Measurements from ENCODE around the gene MYH15. TPM values are rescaled to one million over a fixed set of nuclear protein-coding genes. Genes with fewer than 3 reads are reported as not detected.

The MYH15 gene
- total RNA-seq, 1 donor from 2014 or later, result 0.05 TPM

DNA sequence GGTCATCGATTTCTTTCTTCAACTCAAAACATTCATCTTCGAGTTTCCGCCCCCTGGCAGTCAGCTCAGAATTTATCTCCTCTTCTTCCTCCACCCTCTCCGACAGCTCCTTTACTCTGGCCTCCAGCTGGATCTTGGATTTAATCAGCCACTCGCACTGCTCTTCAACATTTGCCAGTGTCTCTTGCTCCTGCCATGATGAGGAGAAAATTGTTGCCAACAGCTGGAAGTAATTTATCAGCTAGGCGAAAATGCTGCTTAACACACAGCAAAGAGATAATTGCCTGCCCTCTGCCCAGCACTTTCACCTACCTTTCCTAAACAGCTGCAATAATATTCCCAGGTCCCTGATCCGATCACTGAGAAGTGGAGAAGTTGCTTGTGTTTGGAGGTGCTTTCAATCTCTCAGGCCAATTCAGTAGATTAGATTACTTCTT lies 69.3 kb downstream of the MYH15 start:
- Mint-ChIP-seq H3K27me3 (ENCODE audit: unreplicated experiment) (no peaks in the 10 kb centered on the region), H3K4me3 (ENCODE audit: unreplicated experiment) (no peak overlapping the region), H3K4me1 (ENCODE audit: unreplicated experiment) (peaks cover 6% of the 10 kb centered on the region), H3K9me3 (ENCODE audit: unreplicated experiment) (no peaks in the 10 kb centered on the region), H3K36me3 (ENCODE audit: unreplicated experiment) (no peaks in the 10 kb centered on the region), H3K27ac (ENCODE audit: unreplicated experiment) (no peak overlapping the region)
- no peak for TF ChIP-seq CTCF (IDR thresholded peaks at IDR 0.05)
- no peak for DNase-seq (ENCODE audit: extremely low spot score, unreplicated experiment)

GRCh38 chr3:108438542-108438941 lies 71.9 kb downstream of the MYH15 start:
- no peak overlapping the region for H3K27ac Mint-ChIP-seq (ENCODE audit: unreplicated experiment)
- H3K4me3 Mint-ChIP-seq (ENCODE audit: unreplicated experiment), result no peak overlapping the region
- TF ChIP-seq CTCF (IDR thresholded peaks at IDR 0.05), result no peak
- DNase-seq (ENCODE audit: extremely low spot score, unreplicated experiment), result no peak
- no peaks in the 10 kb centered on the region for H3K36me3 Mint-ChIP-seq (ENCODE audit: unreplicated experiment)
- H3K4me1 Mint-ChIP-seq (ENCODE audit: unreplicated experiment), result peaks cover 6% of the 10 kb centered on the region
- H3K9me3 Mint-ChIP-seq (ENCODE audit: unreplicated experiment), result no peaks in the 10 kb centered on the region
- no peaks in the 10 kb centered on the region for H3K27me3 Mint-ChIP-seq (ENCODE audit: unreplicated experiment)

GRCh38 chr3:108437439-108437838 lies 73.0 kb downstream of the MYH15 start:
- Mint-ChIP-seq H3K4me3 (ENCODE audit: unreplicated experiment) (no peak overlapping the region), H3K27ac (ENCODE audit: unreplicated experiment) (no peak overlapping the region), H3K36me3 (ENCODE audit: unreplicated experiment) (no peaks in the 10 kb centered on the region), H3K4me1 (ENCODE audit: unreplicated experiment) (peaks cover 6% of the 10 kb centered on the region), H3K27me3 (ENCODE audit: unreplicated experiment) (no peaks in the 10 kb centered on the region), H3K9me3 (ENCODE audit: unreplicated experiment) (no peaks in the 10 kb centered on the region)
- TF ChIP-seq CTCF (IDR thresholded peaks at IDR 0.05), result no peak
- DNase-seq (ENCODE audit: extremely low spot score, unreplicated experiment), result no peak

- TF ChIP-seq CTCF (IDR thresholded peaks at IDR 0.05), result no peak
- Mint-ChIP-seq H3K4me1 (ENCODE audit: unreplicated experiment) (no peaks in the 10 kb centered on the region), H3K27ac (ENCODE audit: unreplicated experiment) (no peak overlapping the region), H3K4me3 (ENCODE audit: unreplicated experiment) (no peak overlapping the region), H3K9me3 (ENCODE audit: unreplicated experiment) (no peaks in the 10 kb centered on the region), H3K27me3 (ENCODE audit: unreplicated experiment) (peaks cover 2% of the 10 kb centered on the region), H3K36me3 (ENCODE audit: unreplicated experiment) (no peaks in the 10 kb centered on the region)
- no peak for DNase-seq (ENCODE audit: extremely low spot score, unreplicated experiment)
These were observed 76.5 kb downstream of the MYH15 start for GRCh38 chr3:108433928-108434327.

DNA sequence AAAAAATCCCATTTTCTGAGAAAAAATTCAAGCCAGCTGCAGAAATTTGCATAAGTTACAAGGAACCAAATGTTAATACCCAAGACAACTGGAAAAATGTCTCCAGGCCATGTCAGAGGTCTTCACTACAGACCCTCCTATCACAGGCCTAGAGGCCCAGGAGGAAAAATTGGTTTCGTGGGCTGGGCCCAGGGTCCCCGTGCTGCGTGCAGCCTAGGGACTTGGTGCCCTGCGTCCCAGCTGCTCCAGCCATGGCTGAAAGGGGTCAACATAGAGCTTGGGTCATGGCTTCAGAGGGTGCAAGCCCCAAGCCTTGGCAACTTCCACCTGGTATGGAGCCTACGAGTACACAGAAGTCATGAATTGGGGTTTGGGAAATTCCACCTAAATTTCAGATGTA lies 78.0 kb downstream of the MYH15 start:
- no peaks in the 10 kb centered on the region for H3K9me3 Mint-ChIP-seq (ENCODE audit: unreplicated experiment)
- peaks cover 2% of the 10 kb centered on the region for H3K27me3 Mint-ChIP-seq (ENCODE audit: unreplicated experiment)
- H3K4me3 Mint-ChIP-seq (ENCODE audit: unreplicated experiment), result no peak overlapping the region
- H3K27ac Mint-ChIP-seq (ENCODE audit: unreplicated experiment), result no peak overlapping the region
- DNase-seq (ENCODE audit: extremely low spot score, unreplicated experiment), result no peak
- H3K4me1 Mint-ChIP-seq (ENCODE audit: unreplicated experiment), result no peaks in the 10 kb centered on the region
- TF ChIP-seq CTCF (IDR thresholded peaks at IDR 0.05), result no peak
- H3K36me3 Mint-ChIP-seq (ENCODE audit: unreplicated experiment), result no peaks in the 10 kb centered on the region

Measured in osteocyte (in vitro differentiated cells).